HG02840 (cell line): ENCODE measurements around the gene HLA-DRA.

ENCODE experiments used
- ATAC-seq: cut with Tn5 transposase; IDR thresholded peaks from one replicate; pipeline ENCODE4 v1.9.1; 2021; ENCODE audit warnings: mild to moderate bottlenecking, moderate library complexity, moderate number of reproducible peaks; ENCODE audit not compliant: unreplicated experiment, low FRiP score

Gene HLA-DRA

DNA sequence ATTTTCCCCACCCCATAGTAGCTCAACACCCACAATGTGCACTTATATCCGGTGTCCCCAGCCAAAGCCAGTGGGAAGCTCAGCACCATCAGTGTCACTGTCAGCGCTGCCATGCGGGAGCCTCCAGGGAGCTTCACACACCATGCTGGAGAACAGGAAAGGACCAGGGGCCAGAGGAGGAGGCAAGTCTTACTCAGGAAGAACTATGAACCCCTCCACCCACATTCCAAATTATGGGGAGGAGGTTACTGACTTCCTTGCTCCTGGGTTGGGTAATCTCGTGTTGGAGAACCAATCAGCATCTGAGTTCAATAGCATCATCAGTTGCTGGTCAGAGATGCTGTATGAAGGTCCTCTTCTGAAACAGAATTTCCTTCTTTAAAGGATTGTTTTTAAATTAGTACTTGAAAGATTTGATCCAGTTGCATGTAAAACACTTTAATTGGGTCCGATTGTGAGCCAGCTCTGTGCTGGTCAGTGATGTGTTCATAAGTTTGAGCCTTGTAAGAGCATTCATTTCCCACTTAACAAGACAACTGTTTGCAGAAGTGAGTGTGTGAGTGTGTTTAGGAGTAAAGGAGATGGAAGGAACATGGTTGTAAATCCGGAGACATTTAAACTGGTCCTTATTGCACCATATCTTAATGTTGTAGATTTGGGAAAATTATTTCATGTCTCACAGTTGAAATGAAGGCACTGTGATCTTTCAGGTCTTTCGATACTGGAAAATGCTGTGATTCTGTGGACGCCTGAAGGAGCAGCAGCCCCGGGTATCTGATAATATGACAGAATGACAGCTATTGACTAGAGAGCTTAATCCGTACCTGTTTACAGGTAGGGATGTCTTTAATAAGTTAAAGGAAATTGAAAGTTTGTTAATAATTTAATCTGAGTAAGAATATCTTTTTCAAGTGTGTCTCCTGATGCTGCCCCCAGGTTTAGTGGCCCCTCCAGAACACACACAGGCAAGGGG, 34.0 kb downstream of the HLA-DRA start:
- peak; percentile 92 for ATAC-seq

DNA sequence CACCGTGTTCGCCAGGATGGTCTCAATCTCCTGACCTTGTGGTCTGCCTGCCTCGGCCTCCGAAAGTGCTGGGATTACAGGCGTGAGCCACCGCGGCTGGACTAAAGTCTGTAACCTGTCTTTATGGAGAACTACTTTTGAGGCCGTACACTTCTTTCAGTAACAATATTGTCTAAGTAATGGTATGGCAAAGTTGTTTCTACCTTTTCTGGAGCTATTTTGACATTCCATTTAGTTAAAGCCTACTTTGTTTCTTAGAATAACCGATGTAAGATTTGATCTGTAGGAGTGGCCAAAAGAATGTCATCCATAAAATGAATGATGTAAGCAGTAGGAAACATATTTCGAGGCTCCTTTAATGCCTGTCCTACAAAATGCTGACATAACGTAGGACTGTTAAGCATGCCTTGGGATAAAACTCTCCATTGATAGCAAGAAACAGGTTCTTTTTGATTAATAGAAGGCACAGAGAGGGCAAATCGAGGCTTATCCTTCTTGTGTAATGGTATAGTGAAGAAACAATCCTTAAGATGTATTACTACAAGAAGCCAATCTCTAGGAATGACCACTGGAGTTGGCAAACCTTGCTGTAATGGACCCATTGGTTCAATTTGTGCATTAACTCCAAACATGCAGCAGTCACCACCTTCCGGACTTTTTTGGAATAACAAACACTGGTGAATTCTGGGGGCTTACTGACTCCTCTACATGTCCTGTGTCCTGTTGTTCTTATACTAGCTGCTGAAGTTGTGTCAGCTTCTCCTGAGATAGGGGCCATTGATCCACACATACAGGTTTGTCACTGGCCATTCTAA, 35.9 kb downstream of the HLA-DRA start:
- ATAC-seq: no peak

DNA sequence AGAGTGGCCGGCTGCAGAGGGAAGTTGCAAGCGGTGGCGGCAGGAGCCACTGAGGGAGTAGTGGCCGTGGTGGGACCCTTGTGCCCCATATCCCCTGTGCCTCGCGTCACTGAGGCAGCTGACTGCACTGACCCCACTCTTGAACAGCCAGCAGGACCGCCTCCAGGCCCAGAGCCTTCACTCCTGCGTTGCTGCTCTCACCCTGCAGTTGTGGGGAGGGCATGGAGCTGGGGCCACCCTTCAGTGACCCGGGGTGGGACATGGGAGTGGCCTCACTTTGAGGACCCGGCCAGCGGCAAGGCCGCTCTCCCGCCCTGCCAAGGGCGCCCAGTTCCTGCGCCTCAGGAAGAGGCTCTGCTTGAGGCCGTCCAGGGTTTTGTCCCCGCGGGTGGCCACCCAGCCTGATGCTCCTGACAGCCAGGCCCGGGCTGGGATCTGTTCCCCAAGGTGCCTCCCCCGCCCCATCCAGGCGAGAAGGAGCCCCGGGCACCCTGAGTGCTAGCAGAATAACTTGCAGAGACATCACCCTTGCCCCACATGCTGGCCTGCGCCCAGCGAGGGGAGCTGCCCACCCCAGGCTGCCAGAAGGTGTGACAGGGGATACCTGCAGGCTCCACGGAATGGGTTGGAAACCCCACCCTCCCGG, 44.4 kb downstream of the HLA-DRA start:
- no peak for ATAC-seq

GRCh38 chr6:32484614-32484998, 44.9 kb downstream of the HLA-DRA start:
- no peak for ATAC-seq

DNA sequence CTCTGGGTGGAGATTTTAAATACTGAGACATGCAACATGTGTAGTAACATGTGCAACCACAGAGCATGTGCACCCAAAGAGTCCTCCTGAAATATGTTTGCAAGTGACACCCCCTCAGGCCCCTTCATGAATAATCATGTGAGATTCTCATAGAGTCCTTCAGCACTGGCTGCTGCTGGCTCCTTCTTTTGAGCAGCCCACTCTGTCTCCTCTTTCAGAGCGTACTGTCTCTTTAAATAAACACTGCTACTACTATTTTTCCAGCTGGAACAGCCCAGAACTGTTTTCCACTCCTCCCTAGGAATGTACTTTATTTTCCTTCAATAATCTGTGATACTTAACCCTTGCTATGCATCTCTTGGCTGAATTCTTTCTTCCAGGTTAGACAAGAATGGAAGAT, 48.4 kb downstream of the HLA-DRA start:
- no peak for ATAC-seq

DNA sequence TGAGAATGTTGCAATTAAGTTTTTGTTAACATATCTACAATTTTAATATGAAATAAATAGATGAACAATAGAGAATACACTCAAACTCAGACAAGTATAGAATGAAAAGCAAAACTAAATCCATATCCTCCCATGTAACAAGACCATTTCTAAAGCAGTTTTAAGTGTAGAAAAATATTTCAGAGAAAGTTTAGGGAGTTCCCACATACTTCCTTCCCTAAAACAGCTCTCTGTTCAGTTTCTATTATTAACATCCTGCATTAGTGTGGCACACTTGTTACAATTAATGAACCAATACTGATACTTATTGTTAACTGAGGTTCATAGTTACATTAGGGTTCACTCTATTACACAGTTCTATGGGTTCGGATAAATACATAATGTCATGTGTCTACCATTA, 52.0 kb downstream of the HLA-DRA start:
- no peak for ATAC-seq

DNA sequence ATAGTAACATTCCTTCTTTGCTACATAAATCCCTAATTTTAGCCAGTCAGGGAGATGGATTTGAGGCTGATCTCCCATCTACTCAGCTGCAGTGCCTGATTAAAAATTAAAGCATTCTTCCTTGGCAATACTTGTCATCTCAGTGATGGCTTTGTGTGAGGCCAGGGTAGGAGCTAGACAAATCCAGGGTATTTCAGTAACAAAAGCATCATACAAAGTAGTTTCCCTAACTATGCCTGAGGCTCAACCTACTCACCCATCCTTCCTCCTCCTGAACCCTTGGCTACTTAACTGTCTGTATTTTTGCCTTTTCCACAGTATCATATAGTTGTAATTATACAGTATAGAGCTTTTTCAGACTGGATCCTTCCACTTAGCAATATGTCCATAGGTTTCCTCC, 52.7 kb downstream of the HLA-DRA start:
- no peak for ATAC-seq
